HG02610 (cell line): ENCODE data around the gene SYNRG.

Experiments used
- ATAC-seq: cut with Tn5 transposase; IDR thresholded peaks from one replicate; pipeline ENCODE4 v1.9.1; 2021; ENCODE audit warnings: mild to moderate bottlenecking, moderate library complexity; ENCODE audit not compliant: unreplicated experiment

SYNRG gene

DNA sequence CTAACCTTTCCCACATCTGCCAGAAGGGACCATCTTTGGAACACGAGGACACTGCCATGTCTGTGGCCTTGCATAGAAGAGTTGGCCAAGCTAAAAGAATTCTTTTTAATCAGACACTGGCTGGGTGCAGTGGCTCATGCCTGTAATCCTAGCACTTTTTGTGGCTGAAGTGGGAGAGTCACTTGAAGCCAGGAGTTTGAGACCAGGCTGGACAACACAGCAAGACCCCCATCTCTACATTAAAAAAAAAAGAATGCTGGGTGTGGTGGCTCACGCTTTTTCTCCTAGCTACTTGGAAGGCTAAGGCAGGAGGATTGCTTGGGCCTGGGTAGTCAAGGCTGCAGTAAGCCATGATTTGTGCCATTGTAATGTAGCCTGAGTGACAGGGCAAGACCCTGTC lies 128.8 kb downstream of the SYNRG start:
- no peak for ATAC-seq

- ATAC-seq, result no peak
These were observed 130.2 kb downstream of the SYNRG start for GRCh38 chr17:37479025-37479424.

DNA sequence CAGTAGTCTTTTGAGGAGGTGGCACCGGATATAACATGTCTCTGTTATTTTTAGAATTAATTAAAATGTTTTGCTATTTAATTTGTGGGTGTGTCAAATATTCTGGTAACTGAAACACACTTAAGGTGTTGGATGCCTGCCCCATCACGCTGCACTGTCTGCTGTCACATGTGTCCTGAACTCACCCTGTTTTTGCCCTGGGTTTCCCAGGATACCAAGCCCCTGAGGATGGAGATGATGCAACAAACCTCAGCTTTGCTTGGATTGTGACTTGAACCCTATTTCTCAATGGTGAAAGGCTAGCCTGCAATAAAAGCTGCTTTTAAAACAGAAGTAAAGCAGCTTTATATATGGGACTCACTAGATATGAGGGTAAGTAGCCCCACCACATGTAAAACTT lies 131.0 kb downstream of the SYNRG start:
- ATAC-seq, result no peak

DNA sequence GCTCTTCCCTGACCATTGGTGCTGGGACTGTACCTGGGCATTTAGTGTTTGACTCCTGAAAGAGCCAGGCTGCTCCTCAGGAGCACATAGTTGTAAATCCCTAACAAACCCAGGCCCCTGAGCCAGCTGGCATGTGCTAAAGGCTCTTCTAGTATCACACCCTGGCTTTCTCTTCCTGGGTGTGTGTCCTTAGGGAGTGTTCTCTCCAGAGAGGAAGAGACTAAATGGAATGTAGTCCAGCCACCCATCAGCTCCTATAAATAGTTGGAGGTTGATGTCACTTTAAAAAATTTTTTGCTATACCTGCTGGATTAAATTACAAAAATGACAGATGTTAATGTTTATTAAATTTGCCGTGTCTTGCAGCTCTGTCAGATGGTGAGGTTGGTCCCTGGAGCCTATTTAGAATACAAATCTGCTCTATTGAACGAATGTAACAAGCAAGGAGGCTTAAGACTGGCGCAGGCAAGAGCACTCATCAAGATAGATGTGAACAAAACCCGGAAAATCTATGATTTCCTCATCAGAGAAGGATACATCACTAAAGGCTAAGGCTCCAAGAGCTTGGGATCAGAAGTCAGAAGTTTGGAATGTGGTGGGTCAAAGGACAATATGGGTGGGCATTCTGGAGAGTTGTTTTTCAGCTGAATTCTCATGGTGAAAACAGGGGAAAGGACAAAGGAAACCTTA lies 132.6 kb downstream of the SYNRG start:
- no peak for ATAC-seq

- no peak for ATAC-seq
These were observed 133.3 kb downstream of the SYNRG start for GRCh38 chr17:37475731-37476420.

DNA sequence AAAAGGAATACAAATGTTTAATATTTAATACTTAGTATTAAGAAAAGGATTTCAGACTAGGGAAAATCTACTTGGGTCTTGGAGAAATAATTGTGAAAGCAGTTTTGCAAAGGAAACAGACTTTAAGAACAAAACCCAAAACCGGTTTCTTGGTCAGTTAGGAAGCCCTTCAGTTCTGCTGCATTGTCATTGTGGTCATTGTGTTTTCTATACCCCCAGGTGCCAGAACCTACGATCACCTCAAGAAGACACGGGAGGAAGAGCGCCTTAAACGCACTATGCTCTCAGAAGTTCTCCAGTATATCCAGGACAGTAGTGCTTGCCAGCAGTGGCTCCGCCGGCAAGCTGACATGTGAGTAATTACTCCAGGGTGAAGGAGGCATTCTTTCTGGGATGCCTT lies 139.0 kb downstream of the SYNRG start:
- ATAC-seq, result no peak

DNA sequence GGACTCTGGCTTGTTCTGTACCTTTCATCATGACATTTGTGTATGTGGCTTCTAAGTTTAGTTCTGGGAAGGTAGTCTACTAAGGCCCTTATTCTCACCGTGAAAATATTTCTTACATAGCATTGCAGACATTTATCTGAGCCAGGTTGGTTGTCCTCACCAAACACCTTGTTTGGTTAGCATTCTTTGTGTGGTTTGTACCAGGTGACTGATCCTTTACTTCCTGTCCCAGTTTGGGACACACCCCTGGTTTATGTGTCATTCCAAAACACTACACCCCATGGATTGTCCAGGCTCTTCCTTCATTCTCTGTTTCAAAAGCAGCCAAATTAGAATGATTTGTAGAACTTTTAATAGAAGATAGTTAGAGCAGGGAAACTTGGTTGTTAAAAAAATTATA lies 142.7 kb downstream of the SYNRG start:
- ATAC-seq, result no peak

GRCh38 chr17:37465069-37465616 lies 144.1 kb downstream of the SYNRG start:
- ATAC-seq, result no peak
